Stimulated activated CD4-positive, alpha-beta T cell treated with anti-CD3 and anti-CD28 coated beads, TNF-alpha, amount 100 ng/mL, for 24 hours (primary cell): ENCODE results near the gene TRIM13.

Experiments used
- DNase-seq, 3 experiments: peaks; one replicate each; pipeline ENCODE4 v3.0.0-alpha.2; 2020; ENCODE audit warnings: low read depth in 3 of 3

TRIM13 gene

GRCh38 chr13:49996161-49996915 lies 504 bp upstream of the TRIM13 start:
- peak; percentile 76 to 89 (median 81) for DNase-seq

- DNase-seq, result no peak
These were observed 1.1 kb downstream of the TRIM13 start for GRCh38 chr13:49997955-49998354.

- DNase-seq, result no peak
These were observed 2.1 kb downstream of the TRIM13 start for GRCh38 chr13:49998714-49999624.

- DNase-seq, result no peak
These were observed 4.4 kb downstream of the TRIM13 start for GRCh38 chr13:50001287-50001686.

GRCh38 chr13:50006426-50007135 lies 9.7 kb downstream of the TRIM13 start:
- no peak for DNase-seq

GRCh38 chr13:50011461-50011860 lies 14.6 kb downstream of the TRIM13 start:
- DNase-seq, result no peak

GRCh38 chr13:50012396-50013169 lies 15.7 kb downstream of the TRIM13 start:
- no peak for DNase-seq

GRCh38 chr13:50014386-50014785 lies 17.5 kb downstream of the TRIM13 start:
- no peak for DNase-seq

GRCh38 chr13:50015258-50015657 lies 18.4 kb downstream of the TRIM13 start, which contains the start of gene KCNRG:
Gene KCNRG, plus strand, starts transcription at chr13:50015444. Its CDS starts 50 bp downstream, at chr13:50015494.
- DNase-seq, result no peak

- no peak for DNase-seq
These were observed 18.9 kb downstream of the TRIM13 start for GRCh38 chr13:50015750-50016149.

GRCh38 chr13:50016444-50016843 lies 19.6 kb downstream of the TRIM13 start:
- DNase-seq, result no peak

- DNase-seq, result no peak
These were observed 21.0 kb downstream of the TRIM13 start for GRCh38 chr13:50017819-50018218.

GRCh38 chr13:50025436-50025835 lies 28.6 kb downstream of the TRIM13 start:
- no peak for DNase-seq

GRCh38 chr13:50026788-50027473 lies 30.1 kb downstream of the TRIM13 start:
- no peak for DNase-seq

- no peak for DNase-seq
These were observed 33.5 kb downstream of the TRIM13 start for GRCh38 chr13:50030315-50030714.

GRCh38 chr13:50033725-50034124 lies 36.9 kb downstream of the TRIM13 start:
- DNase-seq, result no peak

GRCh38 chr13:50037788-50038187 lies 40.9 kb downstream of the TRIM13 start:
- DNase-seq, result no peak

- no peak for DNase-seq
These were observed 41.4 kb downstream of the TRIM13 start for GRCh38 chr13:50038266-50038665.

GRCh38 chr13:50052478-50052877 lies 55.6 kb downstream of the TRIM13 start:
- no peak for DNase-seq

- no peak for DNase-seq
These were observed 57.0 kb downstream of the TRIM13 start for GRCh38 chr13:50053844-50054243.

- no peak for DNase-seq
These were observed 58.6 kb downstream of the TRIM13 start for GRCh38 chr13:50055454-50055853.
